Peyer's patch (tissue), 4 donors: ENCODE measurements around the gene CNN2. TPM values are rescaled to one million over a fixed set of nuclear protein-coding genes. Genes with fewer than 3 reads are reported as not detected.

Experiments
- DNase-seq, 3 donors: peaks; one replicate each; pipeline ENCODE4 v3.0.0-alpha.2; 2017 to 2019
- H3K27ac ChIP-seq, 4 donors: fragments of 200-600 bp; sonication (generic); one replicate each; pipeline ENCODE4 v1.5.1; 2016 to 2019
- H3K27me3 ChIP-seq, 2 donors: fragments of 200-600 bp; sonication (generic); one replicate each; pipeline ENCODE4 v1.5.1; 2019
- H3K36me3 ChIP-seq, 3 donors: fragments of 200-600 bp; sonication (generic); one replicate each; pipeline ENCODE4 v1.5.1; 2016 to 2019
- H3K4me1 ChIP-seq, 4 donors: fragments of 200-600 bp; sonication (generic); one replicate each; pipeline ENCODE4 v1.5.1; 2016 to 2019
- H3K4me3 ChIP-seq, 4 donors: fragments of 200-600 bp; sonication (generic); 1 replicate in 3 of 4; 2 replicates in 1 of 4; pipeline ENCODE4 v1.5.1; 2016 to 2019; ENCODE audit warnings: mild to moderate bottlenecking in 1 of 4
- H3K9me3 ChIP-seq, 4 donors: fragments of 200-600 bp; sonication (generic); one replicate each; pipeline ENCODE4 v1.5.1; 2016 to 2019; ENCODE audit warnings: mild to moderate bottlenecking in 1 of 4
- CTCF ChIP-seq, 6 experiments: fragments of 450-650 bp in 4 of 6; fragments of 200-600 bp in 2 of 6; sonication (generic) in 1 of 6; IDR thresholded peaks; one replicate each; pipeline ENCODE4 v1.5.1; 2017 to 2019; ENCODE audit warnings: antibody characterized with exemption in 6 of 6, mild to moderate bottlenecking in 3 of 6, moderate library complexity in 1 of 6
- POLR2A ChIP-seq, 2 donors: fragments of 450-650 bp; IDR thresholded peaks; one replicate each; pipeline ENCODE4 v1.5.1; 2017; ENCODE audit warnings: antibody characterized with exemption in 2 of 2, mild to moderate bottlenecking in 2 of 2, moderate library complexity in 2 of 2
- total RNA-seq, 4 donors: library from RNA; depleted of rRNA; stranded (reverse); fragments of >200 nt; gene quantifications; one replicate each; pipeline ENCODE4 v1.1.0, GENCODE V29; 2016

The CNN2 gene
- total RNA-seq, 4 donors from 2014 or later: 20.6 to 47.0 (median 22.6) TPM

GRCh38 chr19:1072371-1073015, 46.1 kb downstream of the CNN2 start:
- Histone ChIP-seq H3K9me3 (no peaks in the 10 kb centered on the region), H3K36me3 (no peaks in the 10 kb centered on the region), H3K4me1 (peaks cover 0 to 63% (median 42%) of the 10 kb centered on the region in 4 donors), H3K27ac (peak overlapping the region in 1 of 4 donors; percentile 49), H3K27me3 (peaks cover 0 to 26% of the 10 kb centered on the region in 2 donors), H3K4me3 (no peak overlapping the region)
- no peak for DNase-seq
- TF ChIP-seq CTCF (IDR thresholded peaks at IDR 0.05) (no peak), POLR2A (IDR thresholded peaks at IDR 0.05) (no peak)

- H3K9me3 ChIP-seq: no peaks in the 10 kb centered on the region
- peaks cover 0 to 19% of the 10 kb centered on the region in 2 donors for H3K27me3 ChIP-seq
- no peaks in the 10 kb centered on the region for H3K36me3 ChIP-seq
- H3K27ac ChIP-seq: peak overlapping the region in 1 of 4 donors; percentile 90
- peaks cover 0 to 66% (median 46%) of the 10 kb centered on the region in 4 donors for H3K4me1 ChIP-seq
- TF ChIP-seq POLR2A (IDR thresholded peaks at IDR 0.05) (no peak), CTCF (IDR thresholded peaks at IDR 0.05) (no peak)
- DNase-seq: peak in 1 of 3 donors; percentile 50
- no peak overlapping the region for H3K4me3 ChIP-seq
Observed at GRCh38 chr19:1073063-1073955, 46.9 kb downstream of the CNN2 start.

GRCh38 chr19:1073956-1074517, 47.6 kb downstream of the CNN2 start:
- peaks cover 0 to 70% (median 46%) of the 10 kb centered on the region in 4 donors for H3K4me1 ChIP-seq
- H3K27me3 ChIP-seq: peaks cover 0 to 16% of the 10 kb centered on the region in 2 donors
- TF ChIP-seq POLR2A (IDR thresholded peaks at IDR 0.05) (no peak), CTCF (IDR thresholded peaks at IDR 0.05) (no peak)
- no peaks in the 10 kb centered on the region for H3K36me3 ChIP-seq
- no peak for DNase-seq
- H3K4me3 ChIP-seq: peak overlapping the region in 3 of 4 donors; percentile 40 to 45 (median 42)
- no peaks in the 10 kb centered on the region for H3K9me3 ChIP-seq
- H3K27ac ChIP-seq: peak overlapping the region; percentile 44 to 90 (median 50)

- Histone ChIP-seq H3K27ac (peak overlapping the region; percentile 44 to 90 (median 50)), H3K27me3 (peaks cover 0 to 16% of the 10 kb centered on the region in 2 donors), H3K4me3 (peak overlapping the region in 3 of 4 donors; percentile 40 to 45 (median 42)), H3K9me3 (no peaks in the 10 kb centered on the region), H3K4me1 (peaks cover 0 to 69% (median 44%) of the 10 kb centered on the region in 4 donors), H3K36me3 (peaks cover 0 to under 1% (median 0%) of the 10 kb centered on the region in 3 donors)
- DNase-seq: peak; percentile 92 to 97 (median 94)
- TF ChIP-seq POLR2A (IDR thresholded peaks at IDR 0.05) (no peak), CTCF (IDR thresholded peaks at IDR 0.05) (no peak)
Observed at GRCh38 chr19:1074544-1075283, 48.3 kb downstream of the CNN2 start.

- Histone ChIP-seq H3K36me3 (peaks cover 0 to 13% (median 0%) of the 10 kb centered on the region in 3 donors), H3K9me3 (no peaks in the 10 kb centered on the region), H3K4me3 (no peak overlapping the region), H3K27me3 (peaks cover 0 to 8% of the 10 kb centered on the region in 2 donors), H3K4me1 (peaks cover 0 to 61% (median 39%) of the 10 kb centered on the region in 4 donors), H3K27ac (peak overlapping the region in 2 of 4 donors; percentile 45 to 90)
- TF ChIP-seq POLR2A (IDR thresholded peaks at IDR 0.05) (no peak), CTCF (IDR thresholded peaks at IDR 0.05) (no peak)
- peak in 1 of 3 donors; percentile 43 for DNase-seq
Observed at GRCh38 chr19:1076046-1076386, 49.6 kb downstream of the CNN2 start.
